Hematopoietic multipotent progenitor cell treated with erythropoietin and hydrocortisone succinate and interleukin-3 and kit ligand, for 15 days (in vitro differentiated cells): ENCODE data around the gene PRRT1.
A peak's percentile ranks its signal among the peaks of the same experiment; 100 is the strongest.
"Not testable (repeated sequence)": the region's sequence is repeated elsewhere in the genome, so short reads cannot be mapped to it uniquely, and the experiment has no call there.

Experiments used
- DNase-seq: peaks from one replicate; pipeline ENCODE4 v3.0.0-alpha.2; 2015; ENCODE audit warnings: low spot score

PRRT1 gene

DNA sequence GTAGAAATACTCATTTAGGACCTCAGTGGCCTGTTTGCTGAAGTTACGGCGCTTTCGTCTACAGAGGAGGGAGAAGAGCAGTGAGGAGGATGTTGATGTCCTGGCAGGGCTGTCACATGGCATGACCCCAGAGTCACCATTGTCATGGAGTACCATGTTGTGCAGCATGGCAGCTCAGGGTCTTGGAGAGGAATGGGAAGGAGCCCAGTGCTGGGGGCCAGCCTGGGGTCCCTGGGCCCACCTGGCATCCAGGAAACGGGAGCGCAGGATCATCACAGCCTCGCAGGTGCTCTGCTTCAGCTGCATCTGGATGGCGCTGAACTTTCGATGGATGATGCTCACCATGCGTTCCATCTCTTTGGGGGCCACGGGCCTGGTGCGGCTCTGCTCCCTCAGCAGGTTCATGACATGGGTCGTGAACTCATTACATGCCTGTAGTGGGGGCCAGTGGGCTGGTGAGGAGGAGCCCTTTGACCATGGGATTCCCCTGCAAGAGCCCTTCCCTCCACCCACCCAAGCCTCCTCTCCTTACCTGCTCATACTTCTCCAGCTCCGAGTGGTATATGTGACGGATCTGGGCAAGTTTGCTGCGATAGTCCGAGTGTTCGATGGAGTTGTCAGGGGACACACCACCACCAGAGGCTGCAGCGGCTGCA lies 36.1 kb upstream of the PRRT1 start:
- DNase-seq, result not testable (repeated sequence)

DNA sequence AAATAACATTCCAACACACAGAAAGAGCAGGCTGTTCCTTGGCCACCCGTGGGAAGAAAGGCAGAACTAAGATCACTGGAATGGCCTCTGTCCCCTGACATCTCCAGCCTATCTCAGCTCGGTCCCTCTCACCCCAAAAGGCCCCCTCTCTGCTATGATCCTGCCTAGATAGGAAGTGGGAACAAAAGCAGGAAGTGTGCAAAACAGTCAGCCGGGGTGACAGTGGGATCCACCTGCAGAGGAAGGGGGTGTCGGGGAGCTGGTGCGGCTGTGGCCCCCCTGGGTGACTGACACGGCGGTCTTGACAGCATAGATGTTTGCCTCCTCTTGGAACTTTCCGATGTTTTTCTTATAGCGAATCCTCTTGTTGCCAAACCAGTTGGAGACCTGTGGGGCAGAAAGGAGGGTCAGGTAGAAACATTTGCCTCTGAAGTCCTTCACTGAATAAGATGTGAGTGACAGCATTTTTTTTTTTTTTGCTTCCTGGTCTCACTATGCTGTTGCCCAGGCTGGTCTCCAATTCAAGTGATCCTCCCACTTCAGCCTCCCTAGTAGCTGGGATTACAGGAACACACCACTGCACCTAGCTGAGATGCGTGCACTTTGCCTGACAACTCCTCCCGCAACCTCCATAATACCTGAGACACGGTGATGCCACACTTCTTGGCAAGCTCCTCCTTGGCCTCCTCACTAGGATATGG lies 35.4 kb upstream of the PRRT1 start:
- no peak for DNase-seq

DNA sequence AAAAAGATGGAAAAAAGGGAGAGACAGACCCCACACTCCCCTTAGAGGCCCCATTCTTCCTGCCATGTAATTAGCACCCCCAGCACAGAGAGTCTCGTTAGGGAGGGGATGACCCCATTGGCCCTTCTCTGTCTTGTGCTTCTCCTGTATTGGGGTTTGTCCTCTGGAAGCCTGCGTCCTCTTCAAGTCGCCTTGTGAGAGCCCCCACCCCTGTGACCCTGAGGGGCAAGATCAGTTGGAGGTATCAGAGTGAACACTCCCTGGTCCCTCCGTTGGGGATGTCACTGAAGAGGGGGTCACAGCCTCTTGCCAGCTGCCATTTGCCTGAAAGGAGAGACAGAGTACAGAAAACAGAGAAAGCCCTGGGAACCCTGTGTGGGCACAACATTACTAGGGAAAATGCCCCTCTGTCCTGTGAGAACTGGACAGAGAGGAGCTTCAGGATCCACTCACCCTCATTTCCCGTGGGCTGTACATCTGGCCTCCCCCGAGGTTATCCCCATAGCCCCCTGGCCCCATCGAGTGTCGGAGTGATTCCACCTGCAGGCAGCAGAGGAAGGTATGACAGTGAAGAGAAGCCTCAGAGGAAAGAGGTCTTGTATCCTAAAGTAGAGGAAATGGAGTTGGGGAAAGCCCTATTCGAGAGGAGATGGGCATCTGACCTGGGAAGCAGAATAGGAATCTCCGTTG lies 34.6 kb upstream of the PRRT1 start:
- DNase-seq, result not testable (repeated sequence)

DNA sequence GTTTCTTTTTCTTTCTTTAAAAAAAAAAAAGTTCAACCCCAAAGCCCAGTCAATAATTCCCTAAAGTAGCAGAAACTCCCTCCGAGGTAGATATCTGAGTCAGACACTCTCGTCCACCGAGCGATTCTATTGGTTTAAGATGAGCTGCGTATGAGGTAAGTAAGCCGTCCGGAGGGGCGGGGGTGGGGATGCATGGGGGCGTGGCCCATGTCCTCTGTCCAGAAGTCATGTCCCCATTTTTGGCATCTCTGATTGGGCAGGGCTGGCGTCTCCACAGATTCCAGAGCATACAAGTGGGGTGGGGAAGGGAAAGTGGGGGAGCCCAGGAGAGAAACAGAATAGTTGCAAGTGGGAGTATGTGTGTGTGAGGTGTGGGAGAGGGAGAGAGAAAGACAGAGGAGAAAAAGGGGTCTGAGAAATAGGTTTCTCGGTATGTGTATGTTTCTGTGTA lies 34.0 kb upstream of the PRRT1 start:
- peak; percentile 93 for DNase-seq

DNA sequence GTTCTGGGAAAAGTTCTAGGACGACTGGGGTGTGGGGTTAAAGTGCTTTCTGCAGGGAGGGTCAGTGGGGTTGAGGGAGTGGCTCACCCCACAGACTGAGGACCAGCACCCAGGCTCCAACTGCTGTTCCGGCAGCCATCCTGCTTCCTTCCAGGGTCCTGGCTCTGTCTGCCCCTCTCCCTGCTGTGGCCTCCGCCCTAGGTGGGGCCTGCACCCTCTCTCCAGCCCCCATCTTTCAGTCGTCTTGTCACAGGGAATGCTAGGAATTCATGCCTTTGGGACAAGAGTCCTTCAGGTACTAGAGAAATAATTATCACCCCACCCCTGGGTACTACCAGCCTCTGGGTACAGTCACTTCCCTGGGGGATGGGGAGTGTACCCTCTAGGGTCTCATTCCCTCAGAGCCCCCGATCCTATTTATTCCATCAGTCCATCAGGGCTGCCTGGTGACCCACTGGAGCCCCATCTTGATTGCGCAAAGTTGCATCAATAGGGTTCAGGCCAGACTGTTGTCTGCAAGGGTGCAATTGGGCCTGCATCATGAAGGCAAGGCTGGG lies 32.4 kb upstream of the PRRT1 start, which contains the start of gene AGER:
AGER (minus strand) TSS at position 170 of the 557 bp plus-strand sequence; CDS start at position 139, 31 bp downstream.
- no peak for DNase-seq

DNA sequence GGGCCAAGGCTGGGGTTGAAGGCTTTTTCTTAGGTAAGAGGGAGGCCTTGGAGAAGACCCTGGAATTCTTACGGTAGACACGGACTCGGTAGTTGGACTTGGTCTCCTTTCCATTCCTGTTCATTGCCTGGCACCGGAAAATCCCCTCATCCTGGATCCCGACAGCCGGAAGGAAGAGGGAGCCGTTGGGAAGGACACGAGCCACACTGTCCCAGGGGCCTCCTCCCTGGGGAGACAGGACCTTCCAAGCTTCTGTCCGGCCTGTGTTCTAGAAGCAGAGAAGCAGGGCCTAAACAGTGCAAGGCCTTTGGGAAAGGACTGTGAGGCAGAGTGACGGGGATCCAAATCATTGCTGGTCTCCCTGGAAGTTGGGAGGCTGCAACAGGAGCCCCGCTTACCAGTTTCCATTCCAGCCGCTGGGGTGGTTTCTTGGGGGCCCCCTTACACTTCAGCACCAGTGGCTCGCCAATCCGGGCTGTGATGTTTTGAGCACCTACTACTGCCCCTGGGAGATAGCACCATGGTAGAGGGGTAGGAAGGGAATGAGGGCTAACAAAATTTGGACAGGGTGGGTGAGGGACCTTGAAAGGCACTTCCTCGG lies 31.8 kb upstream of the PRRT1 start:
- no peak for DNase-seq

DNA sequence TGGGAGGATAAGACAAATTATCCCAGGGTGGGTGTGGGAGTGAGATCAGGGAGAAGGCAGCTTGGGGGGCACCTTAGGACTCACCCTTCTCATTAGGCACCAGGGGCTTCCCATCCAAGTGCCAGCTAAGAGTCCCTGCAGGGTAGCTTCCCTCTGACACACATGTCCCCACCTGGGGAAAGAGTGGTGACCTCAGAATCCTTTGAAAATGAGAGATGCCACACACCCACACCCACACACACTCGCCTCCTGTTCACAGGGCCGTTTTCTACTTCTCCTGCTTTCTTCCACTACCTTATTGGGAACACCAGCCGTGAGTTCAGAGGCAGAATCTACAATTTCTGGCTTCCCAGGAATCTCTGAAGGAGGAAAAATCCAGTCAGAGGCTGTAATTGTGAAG lies 31.3 kb upstream of the PRRT1 start:
- DNase-seq, result no peak

DNA sequence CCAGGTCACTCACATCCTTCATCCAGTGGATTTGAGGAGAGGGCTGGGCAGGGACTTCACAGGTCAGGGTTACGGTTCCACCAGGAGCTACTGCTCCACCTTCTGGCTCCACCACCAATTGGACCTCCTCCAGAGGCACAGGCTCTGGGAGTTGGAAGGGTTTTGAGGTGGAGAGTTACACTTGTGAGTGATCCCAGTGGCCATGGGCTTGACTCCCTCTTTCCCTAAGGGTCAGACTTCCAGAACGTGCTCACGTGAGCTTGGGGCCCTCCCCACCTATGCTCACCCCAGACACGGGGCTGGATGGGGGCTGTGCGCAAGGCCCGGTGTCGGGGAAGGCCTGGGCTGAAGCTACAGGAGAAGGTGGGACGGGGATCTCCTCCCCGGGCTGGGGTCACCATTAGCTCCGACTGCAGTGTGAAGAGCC lies 30.8 kb upstream of the PRRT1 start:
- no peak for DNase-seq

DNA sequence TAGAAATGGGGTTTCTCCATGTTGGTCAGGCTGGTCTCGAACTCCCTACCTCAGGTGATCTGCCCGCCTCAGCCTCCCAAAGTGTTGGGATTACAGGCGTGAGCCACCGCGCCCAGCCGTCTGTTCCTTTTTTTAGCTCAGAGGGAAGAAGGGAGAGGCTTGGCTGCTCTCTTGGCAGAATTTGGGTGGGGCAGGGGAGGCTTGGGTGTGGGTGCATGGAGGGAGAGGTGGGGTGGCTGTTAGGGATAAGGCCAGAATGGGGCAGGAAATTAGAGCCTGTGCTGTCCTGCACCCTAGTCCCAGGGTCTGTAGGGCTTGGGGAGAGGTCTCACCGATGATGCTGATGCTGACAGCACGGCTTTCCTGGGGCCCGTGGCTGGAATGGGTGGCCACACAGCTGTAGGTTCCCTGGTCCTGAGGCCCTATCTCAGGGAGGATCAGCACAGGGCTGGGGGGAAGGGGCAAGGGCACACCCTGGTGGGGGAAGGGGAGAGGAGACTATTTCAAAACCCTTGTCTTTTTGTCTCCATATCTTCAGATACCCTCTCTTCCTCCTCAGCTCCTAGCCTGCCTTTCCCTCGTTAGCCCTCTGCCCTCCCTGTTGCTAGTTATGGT lies 30.3 kb upstream of the PRRT1 start:
- DNase-seq, result peak; percentile 75

DNA sequence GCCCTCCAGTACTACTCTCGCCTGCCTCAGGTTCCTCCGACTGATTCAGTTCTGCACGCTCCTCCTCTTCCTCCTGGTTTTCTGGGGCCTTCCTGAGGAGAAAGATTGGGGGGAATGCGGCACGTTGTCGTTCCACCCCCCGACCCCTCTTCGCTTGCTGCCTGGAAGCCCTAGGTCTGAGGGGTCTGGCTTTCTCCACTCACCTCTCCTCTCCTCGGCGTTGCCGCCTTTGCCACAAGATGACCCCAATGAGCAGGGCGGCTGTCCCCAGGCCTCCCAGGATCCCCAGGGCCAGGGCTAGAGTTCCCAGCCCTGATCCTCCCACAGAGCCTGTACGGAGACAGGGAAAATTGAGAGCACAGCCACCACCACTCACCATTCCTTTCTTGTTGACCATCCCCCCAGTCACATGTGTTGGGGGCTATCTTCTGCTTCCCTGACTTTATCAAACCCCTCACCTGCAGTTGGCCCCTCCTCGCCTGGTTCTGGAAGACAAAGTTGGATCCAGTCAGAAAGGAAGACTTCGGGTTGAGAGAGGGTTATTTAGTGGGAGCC lies 29.5 kb upstream of the PRRT1 start:
- DNase-seq, result no peak

DNA sequence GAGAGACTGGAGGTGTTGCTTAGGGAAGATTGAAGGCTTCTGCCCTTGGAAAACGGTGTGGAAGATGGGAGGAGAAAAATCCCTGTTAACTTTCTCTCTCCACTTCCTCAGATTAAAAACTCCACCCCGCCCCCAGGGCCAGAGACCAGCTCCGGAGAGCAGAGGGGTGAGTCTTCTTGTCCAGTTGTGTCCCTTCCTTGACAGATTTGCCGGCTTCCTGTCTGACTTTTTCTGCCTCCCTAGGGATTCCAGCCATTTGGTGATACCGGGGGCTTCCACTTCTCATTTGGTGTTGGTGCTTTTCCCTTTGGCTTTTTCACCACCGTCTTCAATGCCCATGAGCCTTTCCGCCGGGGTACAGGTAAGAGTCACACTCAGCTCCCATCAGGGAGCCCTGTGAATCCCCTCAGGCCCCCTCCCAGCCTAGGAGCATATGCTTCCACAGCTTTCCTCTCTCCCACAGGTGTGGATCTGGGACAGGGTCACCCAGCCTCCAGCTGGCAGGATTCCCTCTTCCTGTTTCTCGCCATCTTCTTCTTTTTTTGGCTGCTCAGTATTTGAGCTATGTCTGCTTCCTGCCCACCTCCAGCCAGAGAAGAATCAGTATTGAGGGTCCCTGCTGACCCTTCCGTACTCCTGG lies 28.1 kb upstream of the PRRT1 start:
- no peak for DNase-seq

DNA sequence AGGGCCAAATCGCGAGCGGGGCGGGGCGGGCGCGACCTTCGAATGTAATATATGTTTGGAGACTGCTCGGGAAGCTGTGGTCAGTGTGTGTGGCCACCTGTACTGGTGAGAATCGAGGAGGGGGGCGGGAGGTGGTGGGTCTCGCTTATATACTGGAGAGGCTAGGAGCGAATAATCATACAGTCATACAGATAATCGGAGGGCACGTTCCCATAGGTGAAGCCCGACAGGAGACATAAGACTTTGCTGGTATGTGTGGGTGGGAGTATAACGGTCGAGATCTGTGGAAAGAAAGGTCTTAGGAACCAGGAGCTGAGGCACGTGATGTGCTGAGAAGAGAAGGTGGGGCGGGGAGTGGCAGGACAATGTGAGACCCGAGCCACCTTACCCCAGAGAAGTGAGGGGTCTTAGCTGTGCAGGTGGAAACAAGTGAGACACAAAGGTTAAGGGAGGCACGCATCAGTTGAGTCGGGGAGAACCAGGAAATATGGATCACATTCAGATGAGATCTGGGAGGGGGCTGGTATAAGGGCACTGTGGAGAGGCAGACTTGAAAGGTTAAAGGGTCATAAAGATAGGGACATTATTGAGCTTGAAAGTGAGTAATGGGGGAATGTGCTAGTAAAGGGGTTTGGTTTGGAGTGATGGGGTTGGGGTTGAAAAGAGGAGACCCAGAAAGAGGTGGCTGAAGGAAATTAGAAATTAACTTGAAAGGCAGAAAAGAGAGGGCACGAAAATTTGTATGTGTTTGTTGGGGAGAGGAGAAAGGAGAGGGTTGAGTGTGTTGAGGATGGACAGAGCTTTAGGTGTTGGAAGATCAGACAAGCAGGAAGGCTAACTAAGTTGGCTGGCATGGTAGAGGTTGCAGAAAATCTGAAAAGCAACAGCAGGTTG lies 27.1 kb upstream of the PRRT1 start:
- DNase-seq, result no peak

DNA sequence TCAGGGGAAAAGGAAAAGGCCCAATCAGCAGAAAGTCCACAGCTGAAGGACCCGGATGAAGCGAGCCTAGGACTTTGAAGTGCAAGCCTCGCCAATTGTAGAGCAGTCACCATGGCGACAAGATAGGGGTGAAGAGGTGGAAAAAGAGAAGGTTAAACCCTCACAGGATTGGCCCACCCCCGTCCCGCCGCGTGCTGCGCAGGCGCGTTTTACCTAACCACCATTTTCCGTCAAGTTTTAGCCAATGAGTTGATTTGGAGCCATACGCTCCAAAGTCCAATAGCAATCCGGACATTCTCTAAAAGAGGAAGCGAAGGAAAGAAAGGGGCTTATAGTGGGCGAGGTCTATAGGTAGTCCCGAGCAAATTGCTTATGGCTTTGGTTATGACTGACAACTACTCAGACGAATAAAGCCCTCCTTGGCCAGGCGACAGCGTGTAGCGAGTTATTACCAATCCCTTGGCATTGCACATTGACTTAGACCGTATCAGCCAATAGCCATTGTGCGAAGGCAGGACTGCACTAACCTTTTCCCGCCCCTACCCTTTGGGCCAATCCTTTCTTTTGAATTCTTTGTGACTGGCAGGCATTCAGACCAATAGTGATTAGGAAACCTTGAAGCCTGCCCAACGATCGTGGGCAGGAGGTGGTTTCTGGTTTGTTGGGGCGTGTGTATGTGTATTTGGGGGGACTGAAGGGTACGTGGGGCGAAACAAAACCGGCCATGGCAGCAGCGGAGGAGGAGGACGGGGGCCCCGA lies 26.2 kb upstream of the PRRT1 start, which contains the start of gene RNF5:
RNF5 (plus strand) TSS at position 618 of the 759 bp plus-strand sequence; CDS start at position 725, 107 bp downstream.
- DNase-seq, result peak; percentile 100

DNA sequence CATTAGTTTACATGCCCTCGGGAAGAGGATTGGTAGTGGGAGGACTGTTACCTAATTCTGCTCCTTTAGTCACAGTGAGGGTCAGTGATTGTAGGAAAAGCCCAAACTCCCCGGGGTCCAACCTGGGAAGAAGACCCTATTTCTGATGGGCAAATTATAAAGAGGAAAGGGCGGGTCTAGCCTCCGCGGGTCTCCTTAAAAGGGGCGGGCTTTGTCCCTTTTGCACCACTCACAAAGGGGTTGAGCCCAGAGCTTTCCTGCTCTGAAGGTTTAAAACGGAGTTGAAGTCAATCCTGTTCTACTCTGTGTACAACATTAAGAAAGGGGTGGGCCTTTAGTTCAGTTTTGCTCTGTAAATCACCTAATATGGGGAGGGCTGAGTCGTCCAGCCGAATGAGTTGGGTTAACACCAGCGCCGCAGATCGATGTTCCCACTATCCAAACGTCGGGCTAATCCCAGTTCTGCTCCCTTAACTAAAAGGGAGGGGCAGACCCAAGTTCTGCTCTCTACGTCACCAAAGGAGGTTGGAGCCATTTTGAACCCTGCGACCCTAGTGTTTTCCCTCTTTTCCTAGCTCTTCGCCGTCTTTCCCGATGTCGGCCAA lies 25.5 kb upstream of the PRRT1 start:
- no peak for DNase-seq

DNA sequence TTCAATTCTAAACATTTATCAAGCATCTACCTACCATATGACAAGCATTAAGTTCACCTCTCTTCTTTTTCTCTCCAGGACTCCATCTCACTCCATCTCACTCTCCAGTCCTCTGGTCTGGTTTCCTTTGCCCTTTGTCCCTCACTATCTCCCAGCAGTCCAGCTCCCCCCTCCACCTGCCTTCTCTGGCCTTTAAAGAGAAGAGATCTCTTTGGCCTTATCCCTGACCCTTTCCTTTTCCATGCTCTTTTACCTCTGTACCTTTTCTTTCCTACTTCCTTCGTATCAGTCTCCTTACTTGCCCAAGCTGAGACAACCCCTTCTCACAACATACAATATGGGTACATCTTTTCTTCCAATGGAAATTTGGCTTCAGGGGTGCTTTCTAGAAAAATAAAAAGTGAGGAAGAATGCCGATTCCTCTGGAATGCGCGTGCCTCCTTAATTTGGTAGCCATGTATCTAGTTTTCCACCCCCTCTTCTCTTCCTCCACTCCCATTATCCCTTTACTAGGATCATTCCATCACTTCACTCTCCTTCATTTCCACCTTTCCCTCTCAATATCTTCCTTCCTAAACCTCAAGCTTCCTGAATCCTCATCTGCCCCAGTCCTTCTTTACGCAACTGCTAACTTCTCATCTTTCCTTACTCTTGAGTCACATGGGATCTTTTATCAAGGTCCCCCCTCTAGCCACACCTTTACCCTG lies 24.9 kb upstream of the PRRT1 start:
- no peak for DNase-seq

DNA sequence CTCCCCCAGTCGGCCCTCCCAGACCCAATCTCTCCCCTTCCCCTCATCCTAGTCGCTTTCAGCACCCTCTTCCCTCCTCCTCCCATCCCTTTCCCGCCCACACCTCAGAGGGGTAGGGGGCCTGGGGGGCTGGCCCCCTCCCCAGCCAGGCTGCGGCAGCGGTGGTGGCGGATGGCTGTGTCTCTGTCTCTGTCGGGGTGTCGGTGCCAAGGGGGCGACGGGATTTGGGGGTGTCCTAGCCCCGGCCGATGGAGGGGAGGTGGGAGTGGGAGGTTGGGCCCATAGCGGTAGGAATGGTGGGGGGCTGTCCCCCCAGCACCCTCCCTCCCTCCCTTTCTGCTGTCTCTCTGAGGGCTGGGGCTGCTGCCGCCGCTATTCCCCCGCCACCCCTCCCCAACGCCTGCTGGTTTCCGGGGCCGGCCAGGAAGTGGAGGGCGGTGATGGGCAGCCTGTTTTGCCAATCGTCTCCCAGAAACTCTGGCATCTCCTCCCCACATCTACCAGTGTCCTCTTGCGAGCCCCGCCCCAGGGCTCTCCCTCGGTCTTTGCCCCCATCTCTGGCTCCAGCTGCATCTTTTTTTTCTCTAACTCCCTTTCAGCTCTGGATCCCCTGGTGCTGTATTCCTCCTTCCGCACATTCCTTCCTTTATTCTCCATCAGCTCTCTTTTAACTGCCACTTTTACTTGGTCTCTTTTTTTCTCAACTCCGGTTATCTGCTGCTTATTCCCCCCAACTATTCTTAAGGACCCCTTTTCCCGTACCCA lies 24.2 kb upstream of the PRRT1 start, which contains the start of gene AGPAT1:
AGPAT1 (minus strand) TSS at position 374 of the 765 bp plus-strand sequence. CDS start 4,588 bp downstream, outside the sequence.
- peak; percentile 96 for DNase-seq

DNA sequence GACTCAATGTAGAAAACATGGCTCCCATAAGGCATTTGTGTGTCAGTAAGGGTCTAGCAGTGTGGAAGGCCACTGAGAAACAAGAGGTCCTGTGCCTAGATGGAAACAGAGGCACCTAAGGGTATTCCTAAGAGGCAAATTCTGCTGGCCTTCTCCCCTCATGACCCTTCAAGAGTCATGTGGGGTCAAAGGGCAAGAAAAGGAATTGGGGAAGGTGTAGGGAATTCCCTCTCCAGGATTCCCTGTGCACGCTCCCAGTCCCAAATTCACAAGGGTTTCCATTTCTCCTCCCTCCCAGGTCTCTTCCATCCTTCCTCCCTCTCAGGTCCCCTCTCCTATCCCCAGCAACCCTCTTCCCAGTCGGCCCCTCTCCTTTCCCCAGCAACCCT lies 23.6 kb upstream of the PRRT1 start:
- DNase-seq, result no peak
